NCI-H69 (cell line): ENCODE measurements around the gene STAB2.
A peak's percentile ranks its signal among the peaks of the same experiment; 100 is the strongest.

Source experiments
- DNase-seq: peaks from one replicate; lab custom pipeline; 2025; lab: John Stamatoyannopoulos, UW

The STAB2 gene

DNA sequence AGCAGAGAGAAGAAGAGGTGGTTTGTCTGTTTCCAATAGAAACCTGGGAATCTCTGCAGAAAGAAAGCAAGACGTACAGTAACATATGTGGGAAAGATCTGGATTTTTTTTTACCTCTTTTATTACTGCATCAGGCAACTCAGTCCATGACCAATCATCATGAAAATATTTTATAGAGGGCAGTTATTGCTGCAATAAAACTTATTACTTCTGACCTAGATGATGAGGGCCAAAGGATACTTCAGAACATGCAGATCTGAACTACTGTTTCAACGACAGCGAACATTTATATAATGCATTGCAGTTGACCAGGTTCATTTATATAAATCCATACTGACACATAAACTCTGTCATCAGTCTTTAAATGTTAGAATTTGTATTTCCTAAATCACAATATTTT lies 67.7 kb downstream of the STAB2 start:
- no peak for DNase-seq

DNA sequence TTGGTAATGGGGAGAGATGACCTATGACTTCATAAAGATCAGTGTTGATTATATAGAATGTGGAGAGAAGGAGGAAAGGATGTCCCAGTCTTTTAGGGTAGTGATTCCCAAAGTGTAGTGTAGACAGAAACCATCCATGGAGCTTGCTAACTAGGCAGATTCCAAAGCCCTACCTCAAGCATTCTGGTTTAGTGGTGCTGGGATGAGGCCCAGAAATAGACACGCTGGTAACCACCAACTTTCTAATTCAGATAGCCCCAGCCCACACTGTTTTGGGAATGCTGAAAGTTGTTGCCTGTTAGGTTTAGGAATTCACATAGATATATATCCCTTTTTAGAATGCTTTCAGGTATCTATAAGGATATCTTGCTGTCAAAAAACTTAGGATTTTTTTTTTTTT lies 69.2 kb downstream of the STAB2 start:
- no peak for DNase-seq

DNA sequence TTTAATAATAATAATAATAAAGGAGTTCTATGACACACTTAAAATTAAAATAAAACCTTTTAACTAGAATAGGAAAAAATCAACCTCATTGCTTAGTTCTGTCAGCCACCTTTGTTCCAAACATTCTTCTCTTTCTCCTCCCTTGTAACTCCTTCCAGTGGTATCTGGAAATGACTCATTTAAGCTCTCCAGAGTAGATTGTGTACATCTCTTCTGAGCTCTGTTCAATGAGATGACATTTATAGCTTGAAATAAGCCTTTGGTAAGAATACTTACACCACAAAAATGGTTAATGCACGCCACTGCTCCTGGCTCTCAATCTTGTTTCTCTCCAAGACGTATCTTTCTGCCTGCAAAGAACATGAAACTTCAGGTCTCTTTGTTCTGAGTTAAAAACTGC lies 70.3 kb downstream of the STAB2 start:
- DNase-seq = no peak

DNA sequence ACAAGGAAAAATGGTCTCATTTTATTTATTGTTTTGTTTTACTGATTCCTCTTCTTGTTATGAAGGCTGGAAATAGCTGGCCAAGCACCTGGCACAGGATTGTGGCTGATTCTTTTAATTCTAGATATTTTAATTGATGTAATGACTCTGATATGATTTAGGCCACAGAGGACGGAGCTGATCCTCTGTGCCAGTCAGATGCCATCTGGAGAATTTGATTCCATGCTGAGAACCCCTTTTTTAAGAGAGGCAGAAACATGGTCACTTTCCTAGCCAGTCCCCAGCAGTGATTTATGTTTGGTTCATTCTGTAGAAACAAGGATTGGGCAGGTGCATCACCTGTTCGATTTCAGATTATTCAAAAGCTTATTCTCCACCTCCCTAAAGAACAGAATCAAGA lies 77.6 kb downstream of the STAB2 start:
- DNase-seq = no peak

DNA sequence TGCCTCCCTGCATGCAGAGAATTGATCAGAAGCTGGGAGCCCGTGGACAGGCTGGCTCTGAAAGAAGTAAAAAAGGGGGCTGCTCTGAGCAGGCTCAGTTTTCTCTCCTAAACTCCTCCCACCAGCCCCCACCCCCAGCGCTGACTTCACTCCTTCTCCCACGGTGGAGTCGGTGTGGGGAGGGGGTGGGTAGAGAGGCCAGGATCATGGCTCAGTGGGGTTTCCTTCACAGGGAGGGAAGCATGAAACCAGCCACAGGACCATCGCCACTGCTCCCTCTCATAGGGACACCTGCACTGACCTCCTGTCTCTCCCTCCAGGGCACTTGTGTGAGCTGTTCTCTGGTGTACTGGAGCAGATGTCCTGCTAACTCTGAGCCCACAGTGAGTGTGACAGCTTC lies 78.9 kb downstream of the STAB2 start:
- peak; percentile 26 for DNase-seq

DNA sequence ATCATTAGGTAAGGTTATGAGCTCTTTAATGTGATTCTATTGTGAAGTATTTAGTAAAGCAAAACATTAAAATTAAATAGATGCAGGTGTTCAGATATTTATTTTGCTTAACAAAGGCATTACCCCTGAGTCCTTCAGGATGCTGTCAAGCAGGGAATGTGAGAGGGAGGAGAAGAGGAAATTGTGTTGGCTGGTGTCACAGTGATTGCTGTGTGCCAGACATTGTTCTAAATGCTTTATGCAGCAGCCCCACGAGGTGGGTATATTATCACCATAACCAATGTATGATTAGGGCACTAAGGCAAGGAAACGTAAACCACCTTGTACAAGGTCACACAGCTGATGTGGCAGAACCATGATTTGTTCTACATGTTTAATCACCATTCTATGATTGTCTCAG lies 80.1 kb downstream of the STAB2 start:
- peak; percentile 21 for DNase-seq

DNA sequence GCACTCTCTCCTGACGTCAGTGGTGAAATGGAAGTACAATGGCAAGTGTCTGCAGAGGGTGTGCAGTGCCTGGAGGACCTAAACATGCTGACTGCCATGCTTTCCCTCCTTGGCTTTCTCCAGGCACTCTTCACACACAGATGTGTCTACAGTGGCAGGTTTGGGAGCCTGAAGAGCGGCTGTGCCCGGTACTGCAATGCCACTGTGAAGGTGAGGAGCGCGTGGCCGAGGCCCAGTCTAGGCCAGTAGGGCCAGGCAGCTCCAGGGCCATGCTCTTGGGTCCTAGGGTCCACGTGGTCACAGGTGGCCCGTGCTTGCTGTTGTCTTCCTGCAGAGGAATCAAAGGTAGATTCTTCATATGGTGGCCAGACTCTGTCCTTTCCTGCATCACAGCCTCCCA lies 81.4 kb downstream of the STAB2 start:
- no peak for DNase-seq

DNA sequence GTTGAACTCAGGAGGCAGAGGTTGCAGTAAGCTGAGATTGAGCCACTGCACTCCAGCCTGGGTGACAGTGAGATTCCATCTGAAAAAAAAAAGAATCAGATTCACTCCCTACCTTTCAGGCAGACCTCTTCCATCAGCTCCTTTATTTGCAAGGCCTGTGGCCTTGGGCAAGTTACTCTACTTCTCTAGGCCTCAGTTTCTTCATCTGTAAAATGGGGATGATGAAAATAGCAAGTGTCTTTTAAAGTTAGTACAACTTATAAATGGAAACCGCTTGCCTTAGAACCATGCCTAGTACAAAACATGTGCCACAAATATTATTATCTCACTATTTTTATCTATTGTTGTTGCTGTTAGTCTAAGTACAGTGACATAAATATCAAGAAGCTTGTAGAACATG lies 84.3 kb downstream of the STAB2 start:
- DNase-seq = no peak

DNA sequence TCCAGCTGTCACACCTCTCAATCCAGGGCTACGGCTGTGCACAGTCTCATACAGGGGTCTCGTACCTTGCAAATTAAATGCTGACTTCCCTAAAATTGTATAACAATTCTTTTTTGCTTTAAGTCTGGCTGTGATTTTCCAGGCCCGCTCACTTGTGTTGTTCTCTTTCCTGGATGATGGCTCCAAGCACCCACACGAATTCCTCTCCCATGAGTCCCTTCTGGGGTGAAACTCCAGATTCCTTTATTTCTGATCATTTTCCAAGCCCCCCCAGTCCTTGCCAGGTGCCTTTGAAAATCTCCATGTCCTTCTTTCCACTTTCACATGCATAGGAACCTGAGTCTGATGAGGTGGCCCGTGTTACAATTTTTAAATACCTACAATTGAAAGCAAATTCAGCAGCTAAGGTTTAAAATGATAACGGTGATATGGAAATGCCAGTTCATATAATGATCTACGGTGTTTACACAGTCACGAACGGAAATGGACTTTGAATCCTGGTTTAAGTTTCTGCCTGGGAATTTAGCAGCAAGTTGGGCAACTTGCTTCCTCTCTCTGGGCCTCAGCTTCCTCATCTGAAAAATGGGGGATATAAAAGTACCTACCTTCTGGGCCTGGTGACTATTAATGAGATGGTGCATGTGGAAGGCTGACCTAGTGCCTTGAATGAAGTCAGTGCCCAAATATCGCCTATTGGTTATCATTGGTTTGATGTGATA lies 85.5 kb downstream of the STAB2 start:
- no peak for DNase-seq

DNA sequence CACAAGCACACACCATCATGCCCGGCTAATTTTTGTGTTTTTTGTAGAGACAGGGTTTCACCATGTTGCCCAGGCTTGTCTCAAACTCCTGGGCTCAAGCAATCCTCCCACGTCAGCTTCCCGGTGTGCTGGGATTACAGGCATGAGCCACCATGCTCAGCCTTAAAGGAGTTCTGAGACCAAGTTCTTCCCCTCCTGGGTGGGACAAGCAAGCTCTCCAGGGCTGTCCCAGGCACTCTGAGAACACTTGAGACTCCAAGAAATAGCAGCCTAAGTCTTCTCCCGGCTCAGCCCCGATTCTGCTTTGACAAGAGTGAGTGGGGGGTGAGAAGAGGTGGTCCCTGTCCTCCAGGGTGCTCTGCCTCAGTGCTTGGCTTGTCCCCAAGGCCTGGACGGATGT lies 86.4 kb downstream of the STAB2 start:
- no peak for DNase-seq

DNA sequence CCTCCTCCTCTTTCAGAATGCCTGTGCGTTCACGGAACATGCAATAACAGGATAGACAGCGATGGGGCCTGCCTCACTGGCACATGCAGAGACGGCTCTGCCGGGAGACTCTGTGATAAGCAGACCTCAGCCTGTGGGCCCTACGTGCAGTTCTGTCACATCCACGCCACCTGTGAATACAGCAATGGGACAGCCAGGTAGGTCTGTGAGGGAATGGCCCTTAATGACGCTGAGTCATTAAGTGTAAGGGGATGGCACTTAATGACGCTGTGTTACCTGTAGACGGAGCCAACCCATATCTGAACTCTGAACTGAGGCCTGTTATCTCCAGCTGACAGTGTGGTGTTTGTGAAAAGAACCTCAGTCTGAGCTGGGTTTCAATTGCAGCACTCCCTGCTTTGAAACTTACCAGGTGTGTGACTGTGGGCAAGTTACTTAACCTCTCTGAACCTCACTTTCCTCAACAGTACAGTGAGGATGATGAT lies 86.9 kb downstream of the STAB2 start:
- no peak for DNase-seq

DNA sequence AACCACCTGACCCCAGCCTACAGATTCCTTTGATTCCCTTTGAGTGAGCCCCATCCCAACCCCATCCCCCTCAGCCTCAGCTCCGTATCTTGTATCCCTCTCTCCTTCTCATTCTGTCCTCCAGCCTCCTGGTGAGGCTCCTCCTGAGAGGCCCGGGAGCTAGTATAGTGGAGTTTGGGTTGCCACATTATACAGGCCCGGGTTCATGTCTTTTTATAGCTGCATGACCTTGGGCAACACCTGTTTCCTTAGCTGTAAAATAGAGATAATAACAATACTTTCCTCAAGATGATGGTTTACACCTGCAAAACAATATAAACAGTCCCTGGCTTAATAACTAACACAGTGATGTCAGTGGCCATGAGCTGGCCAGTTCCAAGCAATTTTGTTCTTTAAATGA lies 89.8 kb downstream of the STAB2 start:
- peak; percentile 22 for DNase-seq

DNA sequence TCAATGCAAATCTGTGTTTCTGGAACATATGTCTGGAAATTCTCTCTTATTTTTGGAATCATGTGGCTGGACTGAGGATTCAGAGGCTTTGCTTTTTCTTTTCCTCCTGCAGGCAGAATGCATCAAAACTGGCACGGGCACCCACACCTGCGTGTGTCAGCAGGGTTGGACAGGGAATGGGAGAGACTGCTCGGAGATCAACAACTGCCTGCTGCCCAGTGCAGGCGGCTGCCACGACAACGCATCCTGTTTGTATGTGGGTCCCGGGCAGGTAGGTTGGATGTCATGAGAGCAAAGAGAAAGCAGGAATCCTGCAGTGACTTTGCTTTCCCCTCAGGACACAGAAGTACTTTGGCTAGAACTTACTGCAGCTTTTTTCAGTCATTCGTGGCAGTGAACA lies 90.3 kb downstream of the STAB2 start:
- peak; percentile 69 for DNase-seq

DNA sequence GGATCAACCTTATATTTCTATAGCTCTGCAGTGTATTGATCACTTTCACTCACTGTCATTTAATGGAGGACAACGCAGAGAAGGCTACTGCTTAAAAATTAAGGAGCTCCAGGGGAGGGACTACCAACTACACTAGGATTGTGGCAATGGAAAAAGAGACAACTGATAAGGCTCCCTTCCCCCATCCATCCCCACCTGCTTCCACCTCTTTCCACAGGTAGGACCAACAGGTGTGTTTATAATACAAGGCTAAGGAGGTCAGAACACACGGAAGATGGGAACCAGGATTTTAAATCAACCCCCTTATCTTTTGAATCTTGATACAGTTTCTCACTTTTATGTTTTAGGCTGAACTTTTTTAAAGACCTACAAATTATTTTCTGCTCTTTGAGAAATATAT lies 90.8 kb downstream of the STAB2 start:
- DNase-seq = peak; percentile 22

DNA sequence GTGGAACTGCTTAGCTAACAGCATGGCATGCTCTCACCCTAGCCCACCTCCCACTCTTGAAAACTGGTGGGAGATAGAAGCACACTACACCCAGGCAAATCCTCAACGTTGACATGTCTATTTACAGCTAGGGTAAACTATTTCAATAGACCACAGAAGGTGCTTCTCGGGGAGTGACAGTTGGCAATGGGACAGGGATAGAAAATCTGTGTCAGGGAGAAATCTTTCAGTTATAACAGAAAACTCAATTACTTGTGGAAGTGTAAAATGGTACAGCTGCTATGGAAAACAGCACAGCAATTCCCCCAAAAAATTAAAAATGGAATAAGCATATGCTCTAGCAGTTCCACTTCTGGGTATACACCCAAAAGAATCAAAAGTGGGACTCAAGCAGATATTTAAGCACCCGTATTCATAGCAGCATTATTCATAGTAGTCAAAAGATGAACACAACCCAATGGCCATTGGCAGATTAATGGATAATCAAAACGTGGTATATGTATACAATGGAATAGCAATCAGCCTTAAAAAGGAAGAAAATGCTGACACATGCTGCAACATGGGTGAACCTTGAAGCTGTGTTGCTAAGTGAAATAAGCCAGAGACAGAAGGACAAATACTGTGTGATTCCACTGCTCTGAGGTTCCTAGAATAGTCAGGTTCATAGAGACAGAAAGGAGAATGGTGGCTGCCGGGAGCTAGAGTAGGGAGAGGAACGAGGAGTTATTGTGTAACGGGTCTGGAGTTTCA lies 92.5 kb downstream of the STAB2 start:
- no peak for DNase-seq

DNA sequence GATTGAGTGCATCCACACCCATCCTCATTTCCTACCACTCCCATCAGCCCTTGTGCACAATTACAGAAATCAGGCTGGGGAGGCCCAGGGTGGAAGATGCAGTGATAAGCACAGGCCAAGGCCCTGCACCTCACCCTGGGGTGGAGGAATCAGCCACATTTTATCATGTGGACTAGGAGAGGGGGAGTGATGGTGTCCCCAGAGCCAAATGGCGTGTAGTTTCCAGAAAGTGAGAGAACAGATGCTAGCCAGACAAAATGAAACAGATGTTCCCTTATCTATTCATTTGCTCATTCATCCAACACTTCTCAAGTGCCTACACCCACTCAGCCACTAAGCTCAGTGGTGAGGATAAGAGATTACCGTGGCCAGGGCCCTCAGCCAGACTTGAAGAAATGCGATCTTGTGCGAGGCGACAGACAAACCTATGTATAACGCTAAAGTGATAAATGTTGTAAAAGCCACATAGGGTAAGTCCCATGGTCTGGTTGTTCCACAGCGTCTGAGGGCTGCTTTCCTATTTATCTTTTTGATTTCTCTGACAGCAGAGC lies 93.6 kb downstream of the STAB2 start:
- peak; percentile 39 for DNase-seq

DNA sequence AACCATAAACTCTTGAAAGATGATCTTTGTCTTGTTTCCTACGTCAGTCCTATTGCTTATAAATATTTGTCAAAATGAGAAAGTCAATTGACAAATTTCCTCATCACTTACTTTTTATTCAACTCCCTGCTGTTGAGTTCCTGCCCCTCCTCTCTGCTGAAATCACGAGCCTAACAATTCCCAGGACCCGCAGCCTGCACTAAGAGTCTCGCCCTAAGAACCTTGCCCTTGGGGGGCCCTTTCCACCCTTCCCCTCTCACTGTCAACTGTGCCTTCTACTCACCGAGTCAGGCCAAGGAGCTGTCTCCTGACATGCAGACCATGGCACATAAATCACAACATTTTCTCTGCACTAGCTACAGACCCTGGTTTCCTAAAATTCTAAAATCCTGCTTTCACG lies 99.0 kb downstream of the STAB2 start:
- no peak for DNase-seq

DNA sequence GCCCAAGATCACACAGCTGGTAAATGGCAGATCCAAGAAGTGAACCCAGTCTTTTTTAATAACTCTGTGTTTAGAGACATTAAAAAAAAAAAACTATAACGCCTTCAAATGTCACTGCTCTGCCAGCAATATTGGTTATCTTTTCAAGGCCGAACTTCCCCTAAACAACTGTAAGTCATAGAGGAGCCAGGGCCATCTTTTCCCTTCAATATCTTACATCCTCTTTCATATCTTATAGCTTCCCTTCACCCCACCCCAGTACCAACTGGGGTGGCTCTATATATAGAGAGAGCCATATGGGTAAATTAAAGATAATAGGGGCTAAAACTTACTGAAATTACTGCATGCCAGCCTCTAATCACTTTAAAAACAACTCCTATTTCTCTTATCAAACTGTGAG lies 100.2 kb downstream of the STAB2 start:
- DNase-seq = no peak

DNA sequence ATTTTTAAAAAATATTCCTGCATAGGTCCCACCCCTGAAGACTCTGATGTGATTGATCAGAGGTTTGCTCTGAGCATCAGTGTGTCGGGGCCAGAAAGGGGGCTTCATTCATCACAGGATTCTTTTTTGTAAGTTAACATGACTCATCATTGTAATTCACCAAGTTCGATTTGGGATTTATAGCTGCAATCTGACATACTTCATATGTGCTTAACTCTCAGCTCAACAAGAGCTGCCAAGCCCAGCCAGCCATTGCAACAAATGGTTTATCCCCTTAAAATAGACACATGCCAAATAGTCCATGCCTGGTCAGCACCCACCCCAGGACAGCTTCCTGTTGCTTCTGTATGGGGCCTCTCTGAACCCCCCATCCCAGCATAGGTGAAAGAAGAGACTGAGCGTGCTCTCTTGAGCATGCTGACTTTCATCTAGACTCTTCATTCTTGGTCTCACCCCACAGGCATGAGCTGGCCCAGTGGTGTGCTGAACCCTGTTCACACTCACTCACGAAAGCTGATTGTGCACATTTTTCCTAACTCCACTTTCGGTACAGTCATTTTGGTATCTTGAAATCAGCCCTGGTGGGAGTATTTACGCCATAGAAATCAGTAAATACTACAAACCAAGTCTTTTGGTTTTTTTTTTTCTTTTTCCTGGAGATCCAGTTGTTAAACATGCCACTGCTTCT lies 101.4 kb downstream of the STAB2 start:
- no peak for DNase-seq

DNA sequence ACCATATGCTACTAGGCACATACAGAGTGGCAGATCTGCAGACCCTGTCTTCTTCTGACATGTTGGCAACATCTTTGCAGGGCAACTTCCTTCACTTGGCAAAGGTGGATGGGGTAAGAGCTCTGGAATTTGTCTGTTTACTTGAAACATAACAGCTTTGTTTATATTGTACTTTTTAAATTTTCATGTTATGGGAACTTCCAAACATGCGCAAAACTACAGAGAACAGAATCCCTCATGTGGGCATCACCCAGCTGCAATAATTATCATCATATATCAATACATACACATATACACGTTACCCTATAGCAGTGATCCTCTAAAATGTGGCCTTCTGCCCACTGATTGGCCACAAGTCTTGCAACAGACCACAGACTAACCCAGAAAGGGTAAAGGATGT lies 103.4 kb downstream of the STAB2 start:
- DNase-seq = no peak

DNA sequence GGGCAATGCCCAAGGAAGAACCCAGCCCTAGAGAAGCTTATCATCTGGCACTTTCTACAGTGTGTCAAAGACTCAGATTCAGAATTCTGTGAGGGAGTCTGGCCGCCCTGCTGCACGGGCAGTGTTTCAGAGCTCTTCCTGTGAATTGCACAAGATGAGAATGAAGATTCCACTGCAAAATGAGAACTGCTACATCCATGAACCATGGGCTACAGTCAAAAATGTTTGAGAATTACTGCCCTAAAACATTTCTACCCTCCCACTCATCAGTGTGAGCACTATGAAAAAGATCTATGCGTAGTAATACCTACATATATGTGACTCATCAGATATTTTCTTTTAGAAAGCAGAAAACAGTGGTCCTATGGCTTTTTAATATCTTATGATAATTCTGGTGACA lies 104.0 kb downstream of the STAB2 start:
- DNase-seq = no peak

DNA sequence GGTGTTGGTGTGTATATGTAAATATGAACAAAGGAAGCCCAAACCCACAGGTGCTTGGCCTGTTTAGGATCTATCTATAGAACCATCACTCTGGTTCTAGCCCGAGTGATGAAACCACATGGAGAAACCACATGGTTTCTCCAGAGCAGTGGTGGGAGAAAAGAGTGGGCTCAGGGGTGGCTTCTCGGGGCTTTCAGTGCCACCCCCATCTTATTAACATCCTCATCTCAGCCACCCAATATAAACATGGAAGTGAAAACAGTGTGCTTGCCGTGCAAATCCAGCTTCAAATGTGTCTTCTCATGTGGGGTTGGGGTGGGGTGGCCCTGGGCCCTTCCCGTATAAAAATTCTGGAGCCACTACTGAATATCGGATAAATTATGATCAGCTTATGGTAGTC lies 109.0 kb downstream of the STAB2 start:
- peak; percentile 10 for DNase-seq
